ENCODE data around the gene PIK3CB. TPM values are rescaled to one million over a fixed set of nuclear protein-coding genes. Genes with fewer than 3 reads are reported as not detected.
"Not testable (repeated sequence)": the region's sequence is repeated elsewhere in the genome, so short reads cannot be mapped to it uniquely, and the experiment has no call there.

The PIK3CB gene
- total RNA-seq, 1 donor from 2014 or later: 16.1 TPM

- no peak for DNase-seq (ENCODE audit: low read depth, low spot score)
Measured at GRCh38 chr3:138806376-138807080, 28.2 kb downstream of the PIK3CB start.

GRCh38 chr3:138803006-138803653 lies 31.6 kb downstream of the PIK3CB start:
- DNase-seq (ENCODE audit: low read depth, low spot score): no peak

GRCh38 chr3:138802223-138802622 lies 32.5 kb downstream of the PIK3CB start:
- DNase-seq (ENCODE audit: low read depth, low spot score): not testable (repeated sequence)

GRCh38 chr3:138801792-138802191 lies 32.9 kb downstream of the PIK3CB start:
- DNase-seq (ENCODE audit: low read depth, low spot score): no peak

GRCh38 chr3:138800248-138800647 lies 34.5 kb downstream of the PIK3CB start:
- DNase-seq (ENCODE audit: low read depth, low spot score): no peak

GRCh38 chr3:138799822-138800221 lies 34.9 kb downstream of the PIK3CB start:
- DNase-seq (ENCODE audit: low read depth, low spot score): no peak

GRCh38 chr3:138797508-138798038 lies 37.2 kb downstream of the PIK3CB start:
- DNase-seq (ENCODE audit: low read depth, low spot score): no peak

- DNase-seq (ENCODE audit: low read depth, low spot score): no peak
Measured at GRCh38 chr3:138796761-138797160, 38.0 kb downstream of the PIK3CB start.

- DNase-seq (ENCODE audit: low read depth, low spot score): no peak
Measured at GRCh38 chr3:138786788-138787271, 47.9 kb downstream of the PIK3CB start.

- no peak for DNase-seq (ENCODE audit: low read depth, low spot score)
Measured at GRCh38 chr3:138785951-138786350, 48.8 kb downstream of the PIK3CB start.

- not testable (repeated sequence) for DNase-seq (ENCODE audit: low read depth, low spot score)
Measured at GRCh38 chr3:138785362-138785857, 49.3 kb downstream of the PIK3CB start.

GRCh38 chr3:138782755-138783154 lies 52.0 kb downstream of the PIK3CB start:
- no peak for DNase-seq (ENCODE audit: low read depth, low spot score)

GRCh38 chr3:138781012-138781470 lies 53.7 kb downstream of the PIK3CB start:
- DNase-seq (ENCODE audit: low read depth, low spot score): no peak

GRCh38 chr3:138778643-138779042 lies 56.1 kb downstream of the PIK3CB start:
- DNase-seq (ENCODE audit: low read depth, low spot score): no peak

GRCh38 chr3:138776961-138777360 lies 57.8 kb downstream of the PIK3CB start:
- DNase-seq (ENCODE audit: low read depth, low spot score): no peak

GRCh38 chr3:138775254-138775595 lies 59.5 kb downstream of the PIK3CB start:
- no peak for DNase-seq (ENCODE audit: low read depth, low spot score)

- DNase-seq (ENCODE audit: low read depth, low spot score): peak; percentile 90
Measured at GRCh38 chr3:138774529-138775253, 60.0 kb downstream of the PIK3CB start.

GRCh38 chr3:138771585-138771984 lies 63.1 kb downstream of the PIK3CB start:
- DNase-seq (ENCODE audit: low read depth, low spot score): no peak

GRCh38 chr3:138769616-138770015 lies 65.1 kb downstream of the PIK3CB start:
- DNase-seq (ENCODE audit: low read depth, low spot score): no peak

GRCh38 chr3:138768946-138769345 lies 65.8 kb downstream of the PIK3CB start:
- DNase-seq (ENCODE audit: low read depth, low spot score): no peak

- no peak for DNase-seq (ENCODE audit: low read depth, low spot score)
Measured at GRCh38 chr3:138768125-138768524, 66.6 kb downstream of the PIK3CB start.

Measured in pulmonary artery endothelial cell (primary cell).